OCI-LY7 (cell line): ENCODE measurements around the gene LDHAL6B. TPM values are rescaled to one million over a fixed set of nuclear protein-coding genes. Genes with fewer than 3 reads are reported as not detected.

Source experiments
- BruUV-seq: library from RNA; stranded (reverse); fragments of 400-500 nt; replicated peaks from 2 replicates; lab custom pipeline; 2021; lab: Mats Ljungman, UMichigan
- CTCF ChIA-PET: fragments of 300-600 bp; sonication (Branson Sonifier 250); formaldehyde crosslinking; loops from one replicate; lab custom pipeline; 2022; ENCODE audit warnings: antibody characterized with exemption; ENCODE audit not compliant: unreplicated experiment; lab: Charles Lee
- POLR2A ChIA-PET: fragments of 300-600 bp; sonication (Branson Sonifier 250); formaldehyde crosslinking; loops from one replicate; lab custom pipeline; 2022; ENCODE audit warnings: antibody characterized with exemption; lab: Charles Lee
- DNase-seq: peaks from one replicate; pipeline ENCODE4 v3.0.0-alpha.2; 2015; ENCODE audit warnings: low spot score
- H2AFZ ChIP-seq: fragments of 200-600 bp; sonication (generic), shearing (Covaris generic); 2 replicates; pipeline ENCODE4 v1.6.1; 2014; ENCODE audit warnings: mild to moderate bottlenecking, antibody characterized with exemption, low read length, moderate library complexity
- H3K27ac ChIP-seq: fragments of 200-600 bp; sonication (generic); 2 replicates; pipeline ENCODE4 v1.5.1; 2014; ENCODE audit warnings: mixed run types, low read depth, mild to moderate bottlenecking, moderate library complexity, low read length, inconsistent platforms; ENCODE audit not compliant: poor library complexity, severe bottlenecking
- H3K36me3 ChIP-seq: fragments of 200-600 bp; sonication (generic); 2 replicates; pipeline ENCODE4 v1.6.1; 2014; ENCODE audit warnings: mild to moderate bottlenecking, antibody characterized with exemption, low read length, moderate library complexity, mixed read lengths; ENCODE audit not compliant: insufficient read depth
- H3K4me1 ChIP-seq: fragments of 200-600 bp; sonication (generic); 2 replicates; pipeline ENCODE4 v1.5.1; 2014; ENCODE audit warnings: mild to moderate bottlenecking, low read length; ENCODE audit not compliant: insufficient read depth, poor library complexity, severe bottlenecking
- H3K4me2 ChIP-seq: fragments of 200-600 bp; sonication (generic); 2 replicates; pipeline ENCODE4 v1.6.1; 2014; ENCODE audit warnings: mild to moderate bottlenecking, low read length
- H3K4me3 ChIP-seq: fragments of 200-600 bp; sonication (generic); 2 replicates; pipeline ENCODE4 v1.5.1; 2014; ENCODE audit warnings: mild to moderate bottlenecking, low read depth, low read length; ENCODE audit not compliant: poor library complexity, severe bottlenecking
- H3K79me2 ChIP-seq: fragments of 200-600 bp; sonication (generic); 2 replicates; pipeline ENCODE4 v1.6.1; 2016; ENCODE audit warnings: low read depth, mild to moderate bottlenecking, low read length, moderate library complexity, mixed read lengths; ENCODE audit not compliant: insufficient read depth
- H3K9me2 ChIP-seq: fragments of 200-600 bp; sonication (generic); 2 replicates; pipeline ENCODE4 v1.6.1; 2016; ENCODE audit warnings: mild to moderate bottlenecking, low read length, mixed read lengths; ENCODE audit not compliant: insufficient read depth
- H3K9me3 ChIP-seq: fragments of 200-600 bp; sonication (generic); 2 replicates; pipeline ENCODE4 v1.6.1; 2014; ENCODE audit warnings: mild to moderate bottlenecking, mixed run types, low read length, mixed read lengths
- H4K20me1 ChIP-seq: fragments of 200-600 bp; sonication (generic); 2 replicates; pipeline ENCODE4 v1.6.1; 2014; ENCODE audit warnings: mild to moderate bottlenecking, antibody characterized with exemption, low read length, moderate library complexity, mixed read lengths; ENCODE audit not compliant: insufficient read depth
- EZH2phosphoT487 ChIP-seq: fragments of 200-600 bp; sonication (generic); IDR thresholded peaks from 2 replicates; pipeline ENCODE4 v1.6.1; 2018; ENCODE audit warnings: low read depth, borderline replicate concordance, mild to moderate bottlenecking, mixed run types, antibody characterized with exemption, low read length, moderate library complexity, mixed read lengths
- intact Hi-C: fragments of 100-400 bp; cut with micrococcal nuclease; formaldehyde crosslinking; loops from one replicate; pipeline ENCODE4 v1.10.0; 2022; ENCODE audit not compliant: unreplicated experiment
- total RNA-seq, 2 experiments: library from RNA; depleted of rRNA in 1 of 2; stranded (reverse); fragments of >200 nt in 1 of 2; shearing (Covaris generic) in 1 of 2; gene quantifications; 2 replicates each; pipeline ENCODE4 v1.2.3, GENCODE V29; 2014 to 2022
- TF ChIP-seq, protein P1 (sequence below): fragments of 200-600 bp; sonication (generic); conservative IDR thresholded peaks from 2 replicates; pipeline ENCODE4 v1.5.1; 2014; ENCODE audit warnings: mild to moderate bottlenecking, antibody characterized with exemption, low read length, moderate library complexity, mixed read lengths

The LDHAL6B gene
- total RNA-seq, 2 experiments from 2014 or later = 0.09 TPM; not detected in 1

DNA sequence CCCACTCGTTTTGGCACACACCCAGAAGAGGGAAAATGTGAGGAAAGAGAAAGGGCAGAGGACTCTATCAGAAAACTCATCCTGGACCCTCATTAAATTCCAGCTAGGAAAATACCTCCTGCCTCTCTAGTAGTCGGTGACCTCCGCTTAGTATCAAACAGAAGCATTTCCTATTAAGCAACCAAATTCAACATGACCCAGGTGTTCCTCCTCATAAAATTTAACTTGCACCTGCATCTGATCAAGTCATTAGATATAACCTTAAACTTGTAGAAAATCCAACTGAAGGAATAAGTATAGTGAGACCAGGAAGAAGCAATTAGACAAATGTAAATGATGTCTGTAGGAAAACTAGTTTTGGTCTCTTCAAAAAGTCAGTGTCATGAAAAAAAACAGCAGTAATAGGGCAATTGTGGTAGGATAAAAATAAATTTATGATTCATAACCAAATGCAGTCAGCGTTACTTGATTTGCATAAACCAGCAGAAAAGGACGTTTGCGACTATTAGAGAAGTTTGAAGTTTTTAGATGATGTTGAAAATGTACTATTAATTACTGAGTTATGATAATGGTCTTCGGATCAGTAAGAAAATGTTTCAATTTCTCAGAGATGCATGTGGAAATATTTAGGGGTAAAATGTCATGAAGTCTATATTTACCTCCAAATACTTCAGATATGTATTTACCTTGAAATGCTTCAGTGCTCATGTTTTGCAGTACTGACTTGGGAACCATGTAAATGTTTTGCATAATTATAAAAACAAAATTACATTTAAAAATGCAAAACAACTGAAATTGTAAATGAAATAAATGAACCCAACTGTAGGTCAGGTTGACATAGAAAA is 44.6 kb downstream of the LDHAL6B start:
- H2AFZ ChIP-seq = peak overlapping the region; percentile 86; the same call in 1 of the 2 replicates
- POLR2A ChIA-PET = interaction anchor here (0.6 to 1.2 kb wide), 6 partner anchors 14 to 1231 kb away, joined by 3 to 6 read pairs (median 3); no protein-coding TSS in a partner anchor
- peak overlapping the region; percentile 51 for H3K27ac ChIP-seq
- CTCF ChIA-PET = no interaction called here
- peak overlapping the region; percentile 67 for H3K4me2 ChIP-seq
- no peaks in the 10 kb centered on the region for H3K9me2 ChIP-seq
- H3K79me2 ChIP-seq = no peaks in the 10 kb centered on the region
- BruUV-seq = no TSS peak
- intact Hi-C loops = loop anchor here (5.0 kb wide), 1 partner anchor 269 kb away; no protein-coding TSS in a partner anchor
- DNase-seq = peak; percentile 48
- no peaks in the 10 kb centered on the region for H3K36me3 ChIP-seq
- peak overlapping the region; percentile 32 for H3K4me3 ChIP-seq
- H4K20me1 ChIP-seq = no peaks in the 10 kb centered on the region
- peaks cover 65% of the 10 kb centered on the region for H3K4me1 ChIP-seq
- no peaks in the 10 kb centered on the region for H3K9me3 ChIP-seq
- TF ChIP-seq, protein P1, sequence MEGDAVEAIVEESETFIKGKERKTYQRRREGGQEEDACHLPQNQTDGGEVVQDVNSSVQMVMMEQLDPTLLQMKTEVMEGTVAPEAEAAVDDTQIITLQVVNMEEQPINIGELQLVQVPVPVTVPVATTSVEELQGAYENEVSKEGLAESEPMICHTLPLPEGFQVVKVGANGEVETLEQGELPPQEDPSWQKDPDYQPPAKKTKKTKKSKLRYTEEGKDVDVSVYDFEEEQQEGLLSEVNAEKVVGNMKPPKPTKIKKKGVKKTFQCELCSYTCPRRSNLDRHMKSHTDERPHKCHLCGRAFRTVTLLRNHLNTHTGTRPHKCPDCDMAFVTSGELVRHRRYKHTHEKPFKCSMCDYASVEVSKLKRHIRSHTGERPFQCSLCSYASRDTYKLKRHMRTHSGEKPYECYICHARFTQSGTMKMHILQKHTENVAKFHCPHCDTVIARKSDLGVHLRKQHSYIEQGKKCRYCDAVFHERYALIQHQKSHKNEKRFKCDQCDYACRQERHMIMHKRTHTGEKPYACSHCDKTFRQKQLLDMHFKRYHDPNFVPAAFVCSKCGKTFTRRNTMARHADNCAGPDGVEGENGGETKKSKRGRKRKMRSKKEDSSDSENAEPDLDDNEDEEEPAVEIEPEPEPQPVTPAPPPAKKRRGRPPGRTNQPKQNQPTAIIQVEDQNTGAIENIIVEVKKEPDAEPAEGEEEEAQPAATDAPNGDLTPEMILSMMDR = no peak
- TF ChIP-seq EZH2phosphoT487 = no peak

DNA sequence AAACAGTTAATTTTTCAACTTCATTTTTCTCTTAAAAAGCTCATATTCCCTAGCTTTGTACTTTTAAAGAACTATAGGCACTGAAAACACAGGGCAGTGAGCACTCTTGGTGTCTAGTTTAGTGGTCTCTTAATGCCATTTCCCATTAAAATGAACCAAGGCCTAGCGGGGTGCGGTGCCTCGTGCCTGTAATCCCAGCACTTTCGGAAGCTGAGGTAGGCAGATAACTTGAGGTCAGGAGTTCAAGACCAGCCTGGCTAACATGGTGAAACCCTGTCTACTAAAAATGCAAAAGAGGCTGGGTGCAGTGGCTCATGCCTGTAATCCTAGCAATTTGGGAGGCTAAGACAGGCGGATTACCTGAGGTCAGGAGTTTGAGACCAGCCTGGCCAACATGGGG is 45.5 kb downstream of the LDHAL6B start:
- intact Hi-C loops = loop anchor here (5.0 kb wide), 1 partner anchor 270 kb away; no protein-coding TSS in a partner anchor
- peak overlapping the region; percentile 51 for H3K27ac ChIP-seq
- no peak overlapping the region for H3K4me3 ChIP-seq
- no peaks in the 10 kb centered on the region for H3K36me3 ChIP-seq
- H3K4me2 ChIP-seq = peak overlapping the region; percentile 67
- peak overlapping the region; percentile 86; the same call in 1 of the 2 replicates for H2AFZ ChIP-seq
- no peaks in the 10 kb centered on the region for H3K79me2 ChIP-seq
- no peak for DNase-seq
- POLR2A ChIA-PET = interaction anchor here (0.6 to 0.7 kb wide), 3 partner anchors 15 to 49 kb away, joined by 3 to 5 read pairs (median 4); no protein-coding TSS in a partner anchor
- no peaks in the 10 kb centered on the region for H3K9me2 ChIP-seq
- BruUV-seq = no TSS peak
- H3K4me1 ChIP-seq = peaks cover 64% of the 10 kb centered on the region
- no peaks in the 10 kb centered on the region for H3K9me3 ChIP-seq
- CTCF ChIA-PET = no interaction called here
- TF ChIP-seq, protein P1 = no peak
- no peaks in the 10 kb centered on the region for H4K20me1 ChIP-seq
